ENCODE results near the gene PEX16.

The PEX16 gene

DNA sequence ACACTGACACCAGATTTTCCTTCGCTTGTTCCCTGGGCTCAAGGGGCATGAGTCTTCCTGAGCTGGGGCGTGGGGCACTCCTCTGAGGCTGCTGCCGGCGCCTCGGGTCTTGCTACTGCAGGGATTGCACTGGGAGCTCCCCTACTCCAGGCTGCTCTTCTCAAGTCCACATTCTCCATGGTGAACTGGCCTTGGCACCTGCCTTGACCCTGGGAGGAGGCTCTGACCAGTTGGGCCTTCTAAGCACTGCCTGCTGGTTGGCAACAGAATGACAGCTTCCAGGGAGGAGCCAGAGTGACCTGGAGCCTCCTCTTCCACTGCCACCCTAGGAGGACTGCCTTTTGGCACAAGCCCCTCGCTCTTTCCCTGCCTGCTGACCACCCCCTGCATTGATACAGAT lies 20.1 kb downstream of the PEX16 start:
- DNase-seq (ENCODE audit: low read depth), result no peak

DNA sequence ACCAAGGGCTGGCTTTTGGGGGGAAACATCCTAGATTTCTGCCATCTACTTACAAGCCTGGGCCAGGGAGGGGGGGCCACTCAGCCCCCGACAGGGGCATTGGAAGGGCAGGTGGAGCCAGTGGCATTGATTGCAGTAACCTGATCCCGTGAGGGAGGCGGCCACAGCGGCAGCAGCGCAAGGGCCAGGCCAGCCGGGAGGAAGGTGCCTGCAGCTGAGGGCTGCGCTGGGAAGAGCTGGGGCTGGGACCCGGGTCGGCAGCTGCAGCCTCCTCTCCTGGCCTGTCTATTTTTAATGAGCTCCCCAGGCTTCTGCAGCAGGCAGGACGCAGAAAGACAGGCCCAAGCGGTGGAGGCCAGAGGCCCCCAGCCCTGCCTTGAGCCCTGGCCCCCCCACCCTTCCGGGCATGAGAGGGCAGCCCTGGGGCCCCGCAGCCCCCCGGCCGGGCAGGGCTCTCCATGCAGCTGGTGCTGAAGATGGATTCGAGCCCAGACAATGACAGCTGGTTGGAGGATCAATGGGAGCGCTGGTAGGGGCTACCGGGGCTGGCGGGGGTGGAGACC lies 21.2 kb downstream of the PEX16 start:
- no peak for DNase-seq (ENCODE audit: low read depth)

DNA sequence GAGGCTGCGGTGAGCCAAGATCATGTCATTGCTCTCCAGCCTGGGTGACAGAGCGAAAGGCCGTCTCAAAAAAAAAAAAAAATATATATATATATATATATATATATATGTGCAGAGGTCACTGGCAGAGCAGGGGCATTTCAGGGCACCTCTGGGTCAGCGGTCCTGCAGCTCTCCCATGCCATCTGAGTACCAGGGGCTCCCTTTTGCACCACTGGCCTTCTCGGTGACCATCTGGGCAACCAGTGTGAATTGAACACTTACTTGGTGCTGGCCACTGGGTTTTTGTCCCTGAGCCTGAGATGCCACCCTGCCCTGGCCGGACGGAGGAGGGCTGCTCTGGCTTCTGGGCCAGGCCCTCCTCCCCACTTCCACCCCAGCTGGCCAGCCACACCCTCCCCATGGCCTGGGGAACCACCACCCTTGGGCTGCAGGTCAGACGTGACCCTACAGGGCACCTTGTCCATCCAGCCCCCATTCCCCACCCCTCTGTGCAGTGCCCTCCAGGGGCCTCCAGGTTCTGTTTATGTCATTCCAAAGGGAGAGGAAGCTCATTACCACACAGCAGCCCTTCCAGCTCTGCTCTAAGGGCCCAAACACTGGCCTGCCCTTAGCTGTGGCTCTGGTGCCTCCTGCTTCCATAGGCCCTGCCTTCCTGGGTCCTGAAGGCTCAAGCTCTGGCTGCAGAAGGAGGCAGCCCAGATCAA lies 22.0 kb downstream of the PEX16 start:
- DNase-seq (ENCODE audit: low read depth), result no peak

DNA sequence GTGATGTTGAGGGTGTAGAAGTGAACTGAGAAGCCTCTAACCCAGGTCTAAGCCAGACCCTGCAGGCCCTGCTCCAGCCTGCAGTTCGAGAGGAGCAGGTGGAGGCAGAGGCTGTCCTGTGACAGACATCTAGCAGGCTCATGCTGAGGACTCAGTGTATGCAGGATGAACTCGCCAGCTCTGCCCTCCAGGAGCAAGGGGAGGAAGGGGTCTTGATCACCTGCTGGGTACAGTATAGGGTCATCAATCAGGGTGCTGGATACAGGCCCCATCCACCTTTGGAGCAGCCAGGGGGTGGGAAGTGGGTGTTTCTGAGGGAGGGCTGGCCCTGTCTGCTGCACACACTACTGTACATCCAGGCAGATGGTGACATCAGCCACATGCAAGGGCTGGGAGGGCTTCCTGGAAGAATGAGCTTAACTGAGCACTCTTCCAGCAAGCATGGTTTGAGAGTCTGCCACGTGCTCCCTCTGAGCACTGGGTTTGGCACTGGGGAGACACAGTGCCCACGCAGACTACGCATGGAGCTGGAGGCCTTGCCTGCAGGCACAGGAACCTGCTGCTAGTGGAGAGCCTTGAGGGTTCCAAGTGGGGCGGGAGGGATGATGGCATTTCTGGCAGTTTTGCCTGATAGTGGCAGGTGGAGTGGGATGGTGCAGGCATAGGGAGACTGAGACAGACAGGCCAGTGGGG lies 23.0 kb downstream of the PEX16 start:
- no peak for DNase-seq (ENCODE audit: low read depth)

DNA sequence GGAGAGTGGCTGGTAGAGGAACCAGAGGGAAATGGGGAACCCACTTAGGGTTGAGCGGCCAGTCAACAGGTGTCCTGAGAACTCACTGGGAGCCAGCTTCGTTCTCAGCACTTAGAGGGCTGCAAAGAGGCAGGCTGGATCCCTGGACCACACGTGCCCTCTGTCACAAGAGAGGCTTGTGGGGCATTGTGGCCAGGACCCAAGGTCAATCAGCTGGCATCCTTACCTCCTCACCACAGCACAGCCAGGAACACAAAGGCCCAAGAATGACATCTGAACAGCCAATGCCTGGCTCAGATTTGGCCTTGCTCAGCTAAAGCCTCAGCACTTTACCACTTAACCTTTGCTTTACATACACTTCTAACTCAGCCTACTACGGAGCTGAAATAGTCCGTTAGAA lies 24.8 kb downstream of the PEX16 start:
- DNase-seq (ENCODE audit: low read depth), result no peak

DNA sequence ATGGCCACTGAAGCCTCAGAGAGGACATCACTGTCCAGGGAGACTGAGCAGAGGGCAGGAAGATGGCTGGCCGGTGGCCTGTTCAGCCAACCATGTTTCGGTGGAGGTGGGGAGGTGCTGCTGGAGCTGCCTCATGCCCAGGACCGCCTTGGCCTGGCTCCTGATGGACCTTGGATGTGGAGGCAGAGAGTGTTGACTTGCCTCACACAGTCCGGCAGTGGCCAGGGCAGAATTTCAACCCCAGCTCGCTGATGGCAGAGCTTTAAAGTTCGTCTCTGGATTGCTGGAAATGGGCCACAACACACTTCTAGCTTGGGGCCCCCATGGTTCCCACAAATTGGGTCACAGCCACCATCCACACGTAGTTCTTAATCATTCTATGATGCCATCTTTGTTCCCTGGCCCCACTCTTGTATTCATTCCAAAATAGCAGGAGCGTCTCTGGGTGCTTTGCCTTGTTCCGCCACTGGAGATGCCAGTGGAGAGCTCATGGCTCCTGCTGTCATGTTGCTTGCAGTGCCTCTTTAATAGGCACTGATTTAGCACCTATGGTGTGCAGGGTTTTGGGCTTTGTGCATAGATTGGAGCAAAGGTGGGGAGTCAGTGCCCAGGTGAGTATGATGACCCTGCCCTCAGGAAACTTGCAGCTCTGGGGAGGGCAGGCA lies 26.7 kb downstream of the PEX16 start:
- DNase-seq (ENCODE audit: low read depth), result no peak

DNA sequence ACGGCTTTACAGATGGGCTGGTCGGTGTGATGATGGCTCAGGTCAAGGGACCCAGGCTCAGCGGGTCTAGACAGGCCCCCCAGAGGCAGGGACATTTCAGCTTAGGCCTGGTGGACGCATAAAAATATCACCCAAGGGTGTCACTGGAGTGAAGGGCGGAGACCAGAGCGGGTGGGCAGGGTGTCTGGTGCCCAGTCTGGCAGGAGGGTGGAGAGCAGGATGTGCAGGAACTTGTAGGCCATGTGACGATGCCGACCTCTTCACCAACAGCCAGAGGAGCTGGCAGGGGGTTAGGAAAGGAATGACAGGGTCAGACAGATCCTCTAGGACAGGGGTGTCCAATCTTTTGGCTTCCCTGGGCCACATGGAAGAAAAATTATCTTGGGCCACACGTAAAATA lies 27.7 kb downstream of the PEX16 start:
- no peak for DNase-seq (ENCODE audit: low read depth)

DNA sequence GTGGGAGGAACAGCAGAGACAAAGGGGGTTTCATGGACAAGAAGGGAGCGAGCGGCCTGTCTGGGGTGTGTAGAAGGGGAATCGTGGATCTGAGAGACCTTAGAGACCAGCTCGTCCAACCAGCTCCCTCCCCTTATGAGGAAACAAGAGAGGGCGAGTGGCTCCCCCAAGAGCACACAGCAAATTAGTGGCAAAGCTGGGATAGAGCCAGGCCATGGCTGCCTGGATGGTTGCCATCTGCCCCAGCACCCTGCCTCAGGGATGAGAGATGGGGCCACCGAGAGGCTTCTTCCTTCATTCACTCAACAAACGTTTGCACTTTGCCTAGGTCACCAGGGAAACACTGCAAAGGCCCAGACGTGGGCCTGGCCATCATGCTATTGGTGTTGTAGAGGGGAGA lies 28.1 kb downstream of the PEX16 start:
- DNase-seq (ENCODE audit: low read depth), result no peak

DNA sequence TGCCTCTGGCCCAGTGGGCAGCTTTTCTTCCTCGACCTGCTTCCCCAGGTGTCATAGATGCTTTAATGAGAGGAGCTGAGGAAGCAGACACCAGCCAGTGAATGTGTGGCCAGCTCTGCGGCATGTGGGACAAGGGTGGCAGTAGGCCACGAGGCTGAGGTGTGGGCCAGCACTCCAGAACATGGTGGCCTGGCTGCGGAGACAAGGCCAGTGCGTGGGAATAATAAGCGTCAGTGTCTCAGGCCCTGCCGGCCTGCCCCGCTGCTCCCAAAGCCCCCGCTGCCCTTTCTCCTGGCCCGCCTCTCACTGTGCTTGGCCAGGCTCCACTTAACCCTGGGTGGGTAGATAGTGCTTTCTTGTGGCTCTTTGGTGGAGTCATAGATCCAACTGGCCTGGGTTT lies 30.1 kb downstream of the PEX16 start:
- no peak for DNase-seq (ENCODE audit: low read depth)

DNA sequence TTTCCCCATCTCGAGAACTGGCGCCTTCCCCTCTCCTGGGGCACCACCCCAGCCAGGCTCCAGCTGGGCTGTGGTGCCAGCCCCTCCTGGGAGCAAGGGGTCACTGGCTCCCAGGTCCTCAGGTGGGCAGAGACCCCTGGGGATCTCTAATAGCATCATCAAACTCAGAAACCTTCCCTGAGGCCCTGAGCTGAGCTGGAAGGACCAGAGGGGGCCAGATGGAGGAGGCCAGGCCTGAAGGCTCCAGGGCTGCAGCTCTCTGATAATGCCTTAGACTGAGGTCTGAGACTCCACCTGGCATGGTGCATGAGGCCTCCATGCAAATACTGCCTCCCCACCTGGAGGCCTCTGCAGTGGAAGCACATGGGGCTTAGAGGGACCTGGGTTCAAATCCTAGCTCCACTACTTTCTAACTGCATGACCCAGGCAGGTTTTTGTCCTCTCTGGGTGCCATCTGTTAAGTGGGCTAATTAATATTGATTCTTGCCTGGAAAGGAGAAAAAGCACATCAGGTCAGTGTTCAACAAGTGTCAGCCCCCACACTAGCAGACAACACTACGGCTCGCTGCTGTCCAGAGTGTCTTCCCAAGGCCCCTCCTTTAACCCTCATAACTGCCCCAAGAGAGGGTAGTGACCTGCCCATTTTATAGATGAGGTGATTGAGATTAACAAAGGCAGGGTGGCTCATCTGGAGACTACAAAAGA lies 30.7 kb downstream of the PEX16 start:
- no peak for DNase-seq (ENCODE audit: low read depth)

DNA sequence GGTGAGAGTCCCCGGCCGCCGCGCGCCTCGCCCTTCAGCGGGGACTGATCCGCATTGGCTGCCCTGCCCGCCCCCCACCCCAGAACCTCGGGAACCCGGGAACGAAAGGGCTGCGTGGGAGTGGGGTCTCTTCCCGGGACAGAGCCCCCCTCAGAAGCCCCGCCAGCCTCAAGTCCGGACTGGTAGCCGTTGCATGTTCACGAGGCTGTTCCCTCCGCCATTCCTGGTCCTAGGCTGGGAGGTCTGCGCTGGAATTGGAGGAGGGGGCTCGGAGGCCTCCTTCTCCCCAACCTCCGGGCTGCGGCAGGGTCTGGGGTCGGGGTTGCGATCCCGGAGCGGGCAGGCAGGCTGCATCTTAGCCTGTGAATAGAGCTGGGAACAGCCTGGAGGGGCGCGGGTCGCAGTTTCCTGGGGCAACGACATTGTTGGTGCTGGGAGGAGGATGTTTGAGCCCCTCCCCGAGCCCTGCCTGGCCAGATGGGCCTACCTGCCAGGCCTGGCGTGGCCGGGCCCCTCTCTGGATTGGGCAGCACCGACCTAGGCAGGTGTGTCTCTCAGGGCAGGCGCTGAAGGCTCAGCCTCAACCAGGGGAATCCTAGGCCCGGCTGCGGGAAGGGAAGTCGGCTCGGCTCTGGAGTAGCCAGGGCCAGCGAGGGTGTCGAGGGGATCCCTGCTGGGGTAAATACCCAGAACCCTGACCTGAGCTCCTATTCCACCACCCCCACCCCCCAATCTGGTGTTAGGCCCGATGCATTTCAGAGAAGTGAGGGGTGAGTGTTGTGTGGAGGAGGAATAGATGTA lies 31.6 kb downstream of the PEX16 start:
- DNase-seq (ENCODE audit: low read depth), result no peak

DNA sequence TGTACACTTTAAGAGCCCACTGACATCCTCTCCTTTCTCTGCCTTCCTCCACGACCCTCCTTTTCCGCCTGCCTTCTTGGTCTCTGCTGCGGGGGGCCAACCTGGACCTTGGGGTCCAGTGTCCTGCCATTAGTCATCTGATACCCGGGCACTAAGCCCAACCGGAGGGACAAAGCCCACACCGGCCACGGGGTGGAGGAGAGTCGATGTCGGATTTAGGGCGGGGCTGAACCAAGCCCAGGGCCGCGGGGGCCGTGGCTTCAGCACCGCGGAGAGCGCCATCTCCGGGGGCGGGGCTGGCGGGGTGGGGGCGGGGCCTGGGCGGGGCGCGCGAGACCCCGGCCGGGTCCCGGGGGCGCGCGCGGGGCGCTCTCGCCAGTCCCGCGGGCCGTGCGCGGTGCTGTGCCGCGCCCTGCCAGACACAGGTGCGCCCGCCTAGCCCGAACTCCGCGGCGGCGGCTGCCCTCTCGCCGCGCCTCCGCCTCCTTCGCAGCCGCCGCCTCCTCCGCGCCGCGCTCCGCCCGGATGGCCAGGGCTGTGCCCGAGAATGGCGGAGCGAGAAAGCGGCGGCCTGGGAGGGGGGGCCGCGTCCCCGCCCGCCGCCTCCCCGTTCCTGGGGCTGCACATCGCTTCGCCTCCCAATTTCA lies 32.3 kb downstream of the PEX16 start, which contains the start of gene MAPK8IP1:
Gene MAPK8IP1 (plus strand): TSS at position 378 of the 647 bp plus-strand sequence. CDS start 170 bp downstream, at position 548.
- DNase-seq (ENCODE audit: low read depth), result peak; percentile 35

DNA sequence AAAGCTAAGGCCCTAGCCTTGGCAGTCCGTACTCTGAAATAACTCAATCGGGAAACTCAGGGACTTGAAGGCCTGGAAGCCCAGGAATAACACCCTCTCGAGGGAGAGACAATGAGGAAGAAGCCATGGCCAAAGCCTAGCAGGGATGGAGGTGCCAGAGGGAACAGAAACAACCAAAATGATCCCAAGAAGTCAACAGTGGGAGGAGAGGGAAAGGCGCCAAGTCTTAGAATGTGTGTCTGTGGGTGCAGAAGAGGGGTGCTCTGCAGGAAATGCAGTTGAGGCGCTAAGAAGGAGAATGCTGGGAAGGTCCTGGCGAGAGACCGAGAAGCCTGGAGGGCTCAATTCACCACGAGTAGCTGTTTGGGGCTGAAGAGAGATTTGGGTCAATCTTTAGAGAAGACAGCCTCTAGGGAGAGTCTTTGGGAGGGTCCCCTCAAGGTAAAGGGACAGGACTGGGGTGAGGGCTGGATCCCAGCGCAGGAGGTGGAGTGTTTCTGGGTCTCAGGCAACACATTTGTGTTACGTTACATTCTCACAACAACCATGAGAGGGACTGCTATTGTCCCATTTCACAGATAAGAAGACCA lies 33.0 kb downstream of the PEX16 start:
- no peak for DNase-seq (ENCODE audit: low read depth)

DNA sequence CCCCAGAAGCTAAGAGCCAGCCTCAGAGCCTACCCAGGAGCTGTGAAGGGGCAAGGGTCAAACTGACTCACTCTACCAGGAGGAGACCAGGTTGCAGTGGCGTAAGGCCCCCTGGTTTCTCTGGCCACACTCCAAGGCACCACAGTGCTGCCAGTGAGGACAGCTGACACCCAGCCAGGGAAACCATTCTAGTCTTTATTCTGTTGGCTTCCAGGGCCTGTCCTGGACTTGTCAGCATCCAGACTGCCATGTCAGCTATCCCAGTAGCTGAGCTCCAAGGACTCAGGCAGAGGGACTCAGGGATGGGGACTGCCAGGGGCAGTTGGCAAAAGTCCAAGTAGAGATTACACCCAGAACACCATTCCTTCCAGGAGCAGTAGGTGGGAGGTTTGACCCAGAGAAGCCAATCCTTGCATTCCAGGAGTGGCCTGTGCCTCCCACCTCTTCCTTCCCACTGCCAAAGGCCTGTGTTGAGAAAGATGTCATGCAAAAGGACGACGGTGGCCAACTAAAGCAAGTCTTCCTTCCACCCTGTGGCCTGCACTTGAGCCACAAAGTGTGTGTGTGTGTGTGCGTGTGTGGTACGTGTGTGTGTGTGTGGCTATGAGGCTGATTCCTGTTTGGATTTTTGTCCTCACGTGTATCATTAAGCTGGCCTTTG lies 35.8 kb downstream of the PEX16 start:
- no peak for DNase-seq (ENCODE audit: low read depth)

DNA sequence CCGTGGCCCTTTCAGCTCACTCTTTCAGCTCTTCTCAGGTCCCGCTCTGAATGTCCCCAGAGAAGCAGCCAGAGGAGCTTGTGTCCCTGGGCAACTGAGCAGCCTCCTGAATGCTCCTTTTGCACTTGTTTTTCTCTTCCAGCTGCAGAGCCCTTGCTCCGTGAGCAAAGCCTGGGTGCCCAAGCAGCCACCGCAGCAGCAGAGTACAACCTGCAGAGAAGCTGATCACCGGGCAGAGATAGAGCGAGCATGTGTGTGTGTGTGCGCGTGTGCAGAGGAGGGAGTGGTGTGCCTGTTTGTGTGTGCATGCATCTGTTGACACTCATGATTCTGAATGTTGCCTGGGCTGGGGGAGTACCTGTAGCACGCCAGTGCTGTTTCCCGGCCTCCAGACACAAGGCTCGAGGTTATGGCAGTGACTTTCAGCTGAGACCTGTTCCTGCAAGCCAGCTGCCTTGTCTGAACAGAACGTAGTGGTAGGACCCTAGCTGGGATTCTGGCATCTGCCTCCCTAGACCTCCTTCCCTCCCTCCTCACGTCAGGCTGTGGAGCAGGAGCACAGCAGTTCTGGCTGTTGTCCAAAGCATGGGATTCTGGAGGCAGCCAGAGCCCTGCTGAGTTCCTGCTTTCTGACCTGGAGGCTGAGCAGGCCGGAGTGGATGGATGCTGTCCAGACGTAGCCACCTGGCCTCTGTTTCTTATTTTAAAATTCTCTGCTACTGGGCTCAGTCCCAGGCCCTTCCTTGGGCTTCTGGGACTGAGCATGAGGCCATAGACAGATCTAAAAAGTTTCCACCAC lies 36.7 kb downstream of the PEX16 start:
- no peak for DNase-seq (ENCODE audit: low read depth)

DNA sequence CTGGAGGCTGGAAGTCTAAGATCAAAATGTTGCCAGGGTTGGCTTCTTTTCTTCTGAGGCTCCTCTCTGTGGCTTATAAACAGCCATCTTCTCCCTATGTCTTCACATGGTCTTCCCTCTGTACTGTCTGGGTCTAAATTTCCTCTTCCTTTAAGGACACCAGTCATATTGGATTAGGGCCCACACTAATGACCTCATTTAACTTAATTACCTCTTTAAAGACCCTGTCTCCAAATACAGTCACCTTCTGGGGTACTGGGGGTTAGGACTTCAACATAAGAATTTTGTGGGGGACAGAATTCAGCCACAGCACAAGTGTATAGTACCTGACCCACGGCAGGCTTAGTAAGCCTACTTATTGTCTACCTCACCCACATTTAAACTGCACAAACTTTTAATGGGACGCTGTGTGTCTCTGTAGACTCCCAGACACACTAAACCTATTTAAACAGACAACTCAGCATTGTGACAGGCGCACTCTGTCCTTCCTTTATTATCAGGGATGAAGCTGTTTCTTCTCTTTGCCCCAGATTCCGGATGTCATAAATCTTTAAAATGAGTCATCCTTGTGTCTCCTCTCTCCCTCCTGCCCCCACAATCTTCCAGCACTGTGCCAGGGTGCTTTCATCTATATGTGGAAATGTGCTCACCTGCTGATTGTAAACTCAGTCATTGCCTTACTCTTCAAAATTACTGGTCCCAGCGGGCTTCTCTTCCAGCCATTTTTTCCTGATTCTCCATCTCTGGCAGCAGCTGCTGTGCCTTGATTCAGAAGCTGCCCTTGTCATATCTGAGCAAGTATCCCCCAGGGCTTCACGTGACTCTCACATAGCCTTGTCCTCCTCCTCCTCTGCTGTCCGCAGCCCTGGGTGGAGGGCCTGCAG lies 37.6 kb downstream of the PEX16 start:
- no peak for DNase-seq (ENCODE audit: low read depth)

DNA sequence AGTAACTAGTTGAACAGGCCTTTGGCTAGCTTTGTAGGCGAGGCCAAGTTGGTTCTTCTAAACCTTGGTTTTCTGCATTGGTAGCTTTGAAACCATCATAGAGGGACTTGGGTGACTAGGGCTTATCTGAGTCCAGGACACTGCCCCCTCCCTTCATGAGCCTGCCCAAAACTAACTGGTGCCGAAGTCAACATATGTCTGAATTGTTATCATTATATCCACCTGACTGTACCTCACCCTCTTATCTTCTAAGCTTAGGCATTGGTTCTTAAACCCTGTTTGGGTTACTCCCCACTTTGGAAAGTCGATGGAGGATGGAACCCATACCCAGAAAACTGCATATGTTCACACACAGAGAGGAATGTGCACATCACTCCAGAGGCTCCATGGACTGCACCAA lies 39.8 kb downstream of the PEX16 start:
- DNase-seq (ENCODE audit: low read depth), result no peak

DNA sequence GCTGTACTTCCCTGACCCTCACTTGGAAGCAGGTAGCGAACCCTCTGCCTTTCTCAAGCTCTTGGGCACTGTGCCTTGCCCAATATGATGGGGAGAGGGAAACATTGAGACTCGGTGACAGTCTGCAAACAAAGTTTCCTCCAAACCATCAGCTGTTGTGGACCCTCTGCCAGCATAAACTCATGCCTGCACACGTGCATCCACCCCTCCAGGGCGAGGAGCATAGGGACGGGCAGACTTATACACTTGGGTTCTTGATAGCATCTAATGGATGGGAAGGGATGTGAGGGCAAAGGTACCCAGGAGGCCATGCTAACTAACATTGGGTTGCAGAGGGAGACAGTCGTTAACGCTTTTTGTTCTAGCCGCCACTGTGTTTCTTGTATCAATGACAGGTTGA lies 40.5 kb downstream of the PEX16 start:
- no peak for DNase-seq (ENCODE audit: low read depth)
